K562 (cell line): ENCODE data around the gene CLCNKA. TPM values are rescaled to one million over a fixed set of nuclear protein-coding genes. Genes with fewer than 3 reads are reported as not detected.

Experiments used
- NR2C1 ChIP-seq, 2 experiments: fragments of 450-650 bp; IDR thresholded peaks; 2 replicates each; pipeline ENCODE4 v1.6.1; 2017; ENCODE audit warnings: mild to moderate bottlenecking in 2 of 2, antibody characterized with exemption in 1 of 2, inconsistent platforms in 1 of 2, missing compliant biosample characterization in 1 of 2, missing genetic modification characterization in 1 of 2
- PML ChIP-seq: IDR thresholded peaks from 2 replicates; pipeline ENCODE4 v1.6.1; 2012; ENCODE audit warnings: low read length, inconsistent platforms
- ZNF253 ChIP-seq: fragments of 250-450 bp; sonication (Bioruptor Pico); conservative IDR thresholded peaks from 2 replicates; pipeline ENCODE4 v1.6.1; 2021; ENCODE audit warnings: mild to moderate bottlenecking
- ZNF589 ChIP-seq: fragments of 200-800 bp; sonication (Bioruptor generic); IDR thresholded peaks from 2 replicates; pipeline ENCODE4 v1.6.1; 2016; ENCODE audit warnings: low read depth, missing genetic modification characterization, missing compliant biosample characterization
- polyA plus RNA-seq, 8 experiments: library from polyadenylated mRNA; depleted of rRNA in 4 of 8; stranded (reverse) in 5 of 8; unstranded in 3 of 8; fragments of >200 nt; fragmentation: Nextera tagmentation in 2 of 8; fragmentation: Illumina TruSeq in 1 of 8; extraction: Ambion mirVana in 2 of 8; extraction: Trizol in 1 of 8; gene quantifications; 2 replicates each; pipeline versions ENCODE4 v1.2.1 to v1.2.3, GENCODE V29; 2011 to 2014; ENCODE audit warnings: inconsistent platforms in 1 of 8, missing spikeins in 1 of 8
- total RNA-seq, 7 experiments: library from RNA; depleted of rRNA in 6 of 7; stranded (reverse); fragments of >200 nt in 6 of 7; fragmentation: Illumina TruSeq in 2 of 7; extraction: Trizol in 2 of 7; gene quantifications; 2 replicates each; pipeline versions ENCODE4 v1.2.1 to v1.2.3, GENCODE V29; 2011 to 2021; ENCODE audit warnings: low replicate concordance in 1 of 7
- TF ChIP-seq, protein P1 (sequence below): fragments of 450-650 bp; formaldehyde crosslinking; IDR thresholded peaks from 2 replicates; pipeline ENCODE4 v1.4.0; 2022; ENCODE audit warnings: missing genetic modification characterization
- TF ChIP-seq, protein P2 (sequence below): sonication (generic); formaldehyde crosslinking; IDR thresholded peaks from 2 replicates; pipeline ENCODE4 v1.8.1; 2023; ENCODE audit warnings: mild to moderate bottlenecking, missing genetic modification reagents
- TF ChIP-seq, protein P3 (sequence below): sonication (generic); formaldehyde crosslinking; IDR thresholded peaks from 2 replicates; pipeline ENCODE4 v1.8.0; 2022; ENCODE audit warnings: mild to moderate bottlenecking, low read depth, missing genetic modification reagents
- TF ChIP-seq, protein P4 (sequence below): fragments of 450-650 bp; IDR thresholded peaks from 2 replicates; pipeline ENCODE4 v1.6.1; 2016; ENCODE audit warnings: mild to moderate bottlenecking, moderate library complexity
- TF ChIP-seq, protein P5 (sequence below): sonication (generic); formaldehyde crosslinking; IDR thresholded peaks from 2 replicates; pipeline ENCODE4 v1.8.1; 2023; ENCODE audit warnings: mild to moderate bottlenecking, missing genetic modification reagents, moderate library complexity

Gene CLCNKA
- total and polyA plus RNA-seq, 9 of the 15 experiments (the other 6 are each of a cell fraction or from before 2014, with no cell fraction given): 0.03 to 0.37 (median 0.10) TPM; not detected in 3

DNA sequence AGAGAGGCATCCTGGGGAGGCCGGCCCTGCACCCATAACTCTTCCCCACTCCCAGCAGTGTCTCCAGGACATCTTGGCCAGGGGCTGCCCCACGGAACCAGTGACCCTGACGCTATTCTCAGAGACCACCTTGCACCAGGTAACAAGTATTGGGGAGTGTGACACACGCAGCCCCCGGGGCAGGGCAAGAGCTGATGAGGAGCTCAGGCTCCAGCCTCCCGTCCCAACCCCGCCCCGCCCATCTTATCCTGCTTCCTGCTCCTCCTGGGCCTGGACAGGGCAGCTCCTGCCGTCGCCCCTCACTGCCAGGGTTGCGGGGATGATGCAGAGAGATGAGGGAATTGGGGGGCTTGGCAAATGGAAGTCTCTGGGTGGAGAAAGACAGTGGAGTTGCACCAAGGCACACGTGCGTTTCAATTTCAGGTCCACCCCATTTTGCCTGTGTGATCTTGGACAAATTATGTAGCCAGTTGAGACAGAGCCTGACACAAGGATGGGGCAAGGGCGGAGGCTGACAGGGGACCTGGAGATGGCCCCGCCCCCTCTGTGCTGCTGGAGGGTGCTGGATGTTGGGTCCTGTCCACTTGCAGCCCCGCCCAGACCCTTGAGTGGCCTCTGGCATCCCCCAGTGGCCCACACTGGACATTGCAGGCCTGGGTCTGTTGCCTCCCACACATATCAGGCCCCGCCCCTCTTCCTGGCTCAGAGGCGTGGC is 10.7 kb downstream of the CLCNKA start (continued):
- TF ChIP-seq, protein P1, sequence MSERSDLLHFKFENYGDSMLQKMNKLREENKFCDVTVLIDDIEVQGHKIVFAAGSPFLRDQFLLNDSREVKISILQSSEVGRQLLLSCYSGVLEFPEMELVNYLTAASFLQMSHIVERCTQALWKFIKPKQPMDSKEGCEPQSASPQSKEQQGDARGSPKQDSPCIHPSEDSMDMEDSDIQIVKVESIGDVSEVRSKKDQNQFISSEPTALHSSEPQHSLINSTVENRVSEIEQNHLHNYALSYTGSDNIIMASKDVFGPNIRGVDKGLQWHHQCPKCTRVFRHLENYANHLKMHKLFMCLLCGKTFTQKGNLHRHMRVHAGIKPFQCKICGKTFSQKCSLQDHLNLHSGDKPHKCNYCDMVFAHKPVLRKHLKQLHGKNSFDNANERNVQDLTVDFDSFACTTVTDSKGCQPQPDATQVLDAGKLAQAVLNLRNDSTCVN (CRISPR knock-in tag): no peak
- TF ChIP-seq ZNF253 (CRISPR knock-in tag) (no peak), ZNF589 (CRISPR knock-in tag) (no peak), PML (no peak), NR2C1 (IDR thresholded peaks at IDR 0.05) (no peak), NR2C1 (tag; IDR thresholded peaks at IDR 0.05) (no peak)
- TF ChIP-seq, protein P2, sequence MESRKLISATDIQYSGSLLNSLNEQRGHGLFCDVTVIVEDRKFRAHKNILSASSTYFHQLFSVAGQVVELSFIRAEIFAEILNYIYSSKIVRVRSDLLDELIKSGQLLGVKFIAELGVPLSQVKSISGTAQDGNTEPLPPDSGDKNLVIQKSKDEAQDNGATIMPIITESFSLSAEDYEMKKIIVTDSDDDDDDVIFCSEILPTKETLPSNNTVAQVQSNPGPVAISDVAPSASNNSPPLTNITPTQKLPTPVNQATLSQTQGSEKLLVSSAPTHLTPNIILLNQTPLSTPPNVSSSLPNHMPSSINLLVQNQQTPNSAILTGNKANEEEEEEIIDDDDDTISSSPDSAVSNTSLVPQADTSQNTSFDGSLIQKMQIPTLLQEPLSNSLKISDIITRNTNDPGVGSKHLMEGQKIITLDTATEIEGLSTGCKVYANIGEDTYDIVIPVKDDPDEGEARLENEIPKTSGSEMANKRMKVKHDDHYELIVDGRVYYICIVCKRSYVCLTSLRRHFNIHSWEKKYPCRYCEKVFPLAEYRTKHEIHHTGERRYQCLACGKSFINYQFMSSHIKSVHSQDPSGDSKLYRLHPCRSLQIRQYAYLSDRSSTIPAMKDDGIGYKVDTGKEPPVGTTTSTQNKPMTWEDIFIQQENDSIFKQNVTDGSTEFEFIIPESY (CRISPR knock-in tag): peak; percentile 69
- TF ChIP-seq, protein P3, sequence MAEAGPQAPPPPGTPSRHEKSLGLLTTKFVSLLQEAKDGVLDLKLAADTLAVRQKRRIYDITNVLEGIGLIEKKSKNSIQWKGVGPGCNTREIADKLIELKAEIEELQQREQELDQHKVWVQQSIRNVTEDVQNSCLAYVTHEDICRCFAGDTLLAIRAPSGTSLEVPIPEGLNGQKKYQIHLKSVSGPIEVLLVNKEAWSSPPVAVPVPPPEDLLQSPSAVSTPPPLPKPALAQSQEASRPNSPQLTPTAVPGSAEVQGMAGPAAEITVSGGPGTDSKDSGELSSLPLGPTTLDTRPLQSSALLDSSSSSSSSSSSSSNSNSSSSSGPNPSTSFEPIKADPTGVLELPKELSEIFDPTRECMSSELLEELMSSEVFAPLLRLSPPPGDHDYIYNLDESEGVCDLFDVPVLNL (CRISPR knock-in tag): no peak
- TF ChIP-seq, protein P4, sequence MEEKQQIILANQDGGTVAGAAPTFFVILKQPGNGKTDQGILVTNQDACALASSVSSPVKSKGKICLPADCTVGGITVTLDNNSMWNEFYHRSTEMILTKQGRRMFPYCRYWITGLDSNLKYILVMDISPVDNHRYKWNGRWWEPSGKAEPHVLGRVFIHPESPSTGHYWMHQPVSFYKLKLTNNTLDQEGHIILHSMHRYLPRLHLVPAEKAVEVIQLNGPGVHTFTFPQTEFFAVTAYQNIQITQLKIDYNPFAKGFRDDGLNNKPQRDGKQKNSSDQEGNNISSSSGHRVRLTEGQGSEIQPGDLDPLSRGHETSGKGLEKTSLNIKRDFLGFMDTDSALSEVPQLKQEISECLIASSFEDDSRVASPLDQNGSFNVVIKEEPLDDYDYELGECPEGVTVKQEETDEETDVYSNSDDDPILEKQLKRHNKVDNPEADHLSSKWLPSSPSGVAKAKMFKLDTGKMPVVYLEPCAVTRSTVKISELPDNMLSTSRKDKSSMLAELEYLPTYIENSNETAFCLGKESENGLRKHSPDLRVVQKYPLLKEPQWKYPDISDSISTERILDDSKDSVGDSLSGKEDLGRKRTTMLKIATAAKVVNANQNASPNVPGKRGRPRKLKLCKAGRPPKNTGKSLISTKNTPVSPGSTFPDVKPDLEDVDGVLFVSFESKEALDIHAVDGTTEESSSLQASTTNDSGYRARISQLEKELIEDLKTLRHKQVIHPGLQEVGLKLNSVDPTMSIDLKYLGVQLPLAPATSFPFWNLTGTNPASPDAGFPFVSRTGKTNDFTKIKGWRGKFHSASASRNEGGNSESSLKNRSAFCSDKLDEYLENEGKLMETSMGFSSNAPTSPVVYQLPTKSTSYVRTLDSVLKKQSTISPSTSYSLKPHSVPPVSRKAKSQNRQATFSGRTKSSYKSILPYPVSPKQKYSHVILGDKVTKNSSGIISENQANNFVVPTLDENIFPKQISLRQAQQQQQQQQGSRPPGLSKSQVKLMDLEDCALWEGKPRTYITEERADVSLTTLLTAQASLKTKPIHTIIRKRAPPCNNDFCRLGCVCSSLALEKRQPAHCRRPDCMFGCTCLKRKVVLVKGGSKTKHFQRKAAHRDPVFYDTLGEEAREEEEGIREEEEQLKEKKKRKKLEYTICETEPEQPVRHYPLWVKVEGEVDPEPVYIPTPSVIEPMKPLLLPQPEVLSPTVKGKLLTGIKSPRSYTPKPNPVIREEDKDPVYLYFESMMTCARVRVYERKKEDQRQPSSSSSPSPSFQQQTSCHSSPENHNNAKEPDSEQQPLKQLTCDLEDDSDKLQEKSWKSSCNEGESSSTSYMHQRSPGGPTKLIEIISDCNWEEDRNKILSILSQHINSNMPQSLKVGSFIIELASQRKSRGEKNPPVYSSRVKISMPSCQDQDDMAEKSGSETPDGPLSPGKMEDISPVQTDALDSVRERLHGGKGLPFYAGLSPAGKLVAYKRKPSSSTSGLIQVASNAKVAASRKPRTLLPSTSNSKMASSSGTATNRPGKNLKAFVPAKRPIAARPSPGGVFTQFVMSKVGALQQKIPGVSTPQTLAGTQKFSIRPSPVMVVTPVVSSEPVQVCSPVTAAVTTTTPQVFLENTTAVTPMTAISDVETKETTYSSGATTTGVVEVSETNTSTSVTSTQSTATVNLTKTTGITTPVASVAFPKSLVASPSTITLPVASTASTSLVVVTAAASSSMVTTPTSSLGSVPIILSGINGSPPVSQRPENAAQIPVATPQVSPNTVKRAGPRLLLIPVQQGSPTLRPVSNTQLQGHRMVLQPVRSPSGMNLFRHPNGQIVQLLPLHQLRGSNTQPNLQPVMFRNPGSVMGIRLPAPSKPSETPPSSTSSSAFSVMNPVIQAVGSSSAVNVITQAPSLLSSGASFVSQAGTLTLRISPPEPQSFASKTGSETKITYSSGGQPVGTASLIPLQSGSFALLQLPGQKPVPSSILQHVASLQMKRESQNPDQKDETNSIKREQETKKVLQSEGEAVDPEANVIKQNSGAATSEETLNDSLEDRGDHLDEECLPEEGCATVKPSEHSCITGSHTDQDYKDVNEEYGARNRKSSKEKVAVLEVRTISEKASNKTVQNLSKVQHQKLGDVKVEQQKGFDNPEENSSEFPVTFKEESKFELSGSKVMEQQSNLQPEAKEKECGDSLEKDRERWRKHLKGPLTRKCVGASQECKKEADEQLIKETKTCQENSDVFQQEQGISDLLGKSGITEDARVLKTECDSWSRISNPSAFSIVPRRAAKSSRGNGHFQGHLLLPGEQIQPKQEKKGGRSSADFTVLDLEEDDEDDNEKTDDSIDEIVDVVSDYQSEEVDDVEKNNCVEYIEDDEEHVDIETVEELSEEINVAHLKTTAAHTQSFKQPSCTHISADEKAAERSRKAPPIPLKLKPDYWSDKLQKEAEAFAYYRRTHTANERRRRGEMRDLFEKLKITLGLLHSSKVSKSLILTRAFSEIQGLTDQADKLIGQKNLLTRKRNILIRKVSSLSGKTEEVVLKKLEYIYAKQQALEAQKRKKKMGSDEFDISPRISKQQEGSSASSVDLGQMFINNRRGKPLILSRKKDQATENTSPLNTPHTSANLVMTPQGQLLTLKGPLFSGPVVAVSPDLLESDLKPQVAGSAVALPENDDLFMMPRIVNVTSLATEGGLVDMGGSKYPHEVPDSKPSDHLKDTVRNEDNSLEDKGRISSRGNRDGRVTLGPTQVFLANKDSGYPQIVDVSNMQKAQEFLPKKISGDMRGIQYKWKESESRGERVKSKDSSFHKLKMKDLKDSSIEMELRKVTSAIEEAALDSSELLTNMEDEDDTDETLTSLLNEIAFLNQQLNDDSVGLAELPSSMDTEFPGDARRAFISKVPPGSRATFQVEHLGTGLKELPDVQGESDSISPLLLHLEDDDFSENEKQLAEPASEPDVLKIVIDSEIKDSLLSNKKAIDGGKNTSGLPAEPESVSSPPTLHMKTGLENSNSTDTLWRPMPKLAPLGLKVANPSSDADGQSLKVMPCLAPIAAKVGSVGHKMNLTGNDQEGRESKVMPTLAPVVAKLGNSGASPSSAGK: no peak
- TF ChIP-seq, protein P5, sequence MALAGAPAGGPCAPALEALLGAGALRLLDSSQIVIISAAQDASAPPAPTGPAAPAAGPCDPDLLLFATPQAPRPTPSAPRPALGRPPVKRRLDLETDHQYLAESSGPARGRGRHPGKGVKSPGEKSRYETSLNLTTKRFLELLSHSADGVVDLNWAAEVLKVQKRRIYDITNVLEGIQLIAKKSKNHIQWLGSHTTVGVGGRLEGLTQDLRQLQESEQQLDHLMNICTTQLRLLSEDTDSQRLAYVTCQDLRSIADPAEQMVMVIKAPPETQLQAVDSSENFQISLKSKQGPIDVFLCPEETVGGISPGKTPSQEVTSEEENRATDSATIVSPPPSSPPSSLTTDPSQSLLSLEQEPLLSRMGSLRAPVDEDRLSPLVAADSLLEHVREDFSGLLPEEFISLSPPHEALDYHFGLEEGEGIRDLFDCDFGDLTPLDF (CRISPR knock-in tag): 0 out of 2 replicates have a peak, but pooled peaks have one; percentile 48
